DLD1 (cell line): ENCODE data around the gene SPSB3.

Source experiments
- in situ Hi-C: cut with HindIII; loops from 2 replicates; pipeline ENCODE4 v1.10.0; 2017; ENCODE audit warnings: low sequenced_read_pairs

Gene SPSB3

DNA sequence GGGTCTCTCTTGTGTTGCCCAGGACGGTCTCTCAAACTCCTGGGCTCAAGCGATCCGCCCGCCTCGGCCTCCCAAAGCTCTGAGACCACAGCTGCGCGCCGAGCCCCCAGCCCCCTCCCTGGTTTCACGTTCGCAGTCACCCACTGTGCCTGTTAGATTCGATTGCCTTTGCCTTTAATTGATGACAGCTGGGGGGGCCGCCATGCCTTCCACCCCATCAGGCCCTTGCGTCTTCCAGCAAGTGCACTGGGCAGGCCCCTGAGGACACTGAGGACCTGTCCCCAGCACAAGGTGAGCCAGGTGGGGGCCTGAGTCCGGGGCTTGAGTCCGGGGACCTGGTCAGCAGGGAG, 7.9 kb upstream of the SPSB3 start:
- in situ Hi-C loops: no loop called here

DNA sequence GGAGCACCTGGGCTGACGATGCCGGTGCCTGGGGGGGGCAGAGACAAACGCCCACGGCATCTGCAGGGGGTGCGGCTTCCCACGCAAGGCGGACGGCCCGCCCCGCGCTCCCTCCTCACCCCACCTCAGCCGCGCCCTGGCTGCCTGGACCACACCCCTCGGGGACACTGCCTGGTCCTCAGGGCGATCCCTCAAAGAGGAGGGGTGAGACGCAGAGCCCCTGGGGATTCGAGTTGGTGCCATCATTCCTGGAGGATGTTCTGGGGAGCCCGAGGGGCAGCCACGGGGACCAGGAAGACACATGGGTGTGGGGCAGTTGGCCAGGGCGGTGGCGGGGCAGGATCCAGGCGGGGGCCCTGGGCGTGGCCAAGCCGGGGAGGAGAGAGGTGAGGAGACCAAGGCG, 7.3 kb upstream of the SPSB3 start:
- in situ Hi-C loops: no loop called here

DNA sequence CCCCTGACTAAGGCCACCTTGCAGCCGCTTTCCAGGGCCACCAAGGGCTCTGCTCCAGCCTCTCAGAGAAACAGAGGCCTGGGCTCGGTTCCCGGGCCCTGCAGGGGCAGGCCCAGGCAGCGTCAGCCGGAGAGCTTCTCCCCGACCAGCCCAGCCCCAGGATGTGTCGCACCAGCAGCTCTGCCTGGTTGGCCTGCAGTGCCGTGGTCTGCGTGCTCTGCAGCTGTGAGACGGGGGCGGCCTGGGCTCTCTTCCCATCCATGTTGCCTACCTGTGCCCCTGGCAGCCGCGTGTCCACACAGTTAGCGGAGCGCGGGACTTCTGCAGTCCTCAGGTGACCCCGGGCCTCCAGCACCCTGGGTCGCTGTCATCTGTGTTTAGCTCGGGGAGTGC, 6.3 kb upstream of the SPSB3 start:
- in situ Hi-C loops: no loop called here

GRCh38 chr16:1788095-1788707, 5.8 kb upstream of the SPSB3 start:
- in situ Hi-C loops: no loop called here

- in situ Hi-C loops: no loop called here
Observed at GRCh38 chr16:1787322-1788094, 5.1 kb upstream of the SPSB3 start.

GRCh38 chr16:1787056-1787321, 4.6 kb upstream of the SPSB3 start:
- in situ Hi-C loops: no loop called here

- in situ Hi-C loops: no loop called here
Observed at GRCh38 chr16:1786242-1787055, 4.1 kb upstream of the SPSB3 start.

- in situ Hi-C loops: no loop called here
Observed at GRCh38 chr16:1785846-1786170, 3.4 kb upstream of the SPSB3 start.

GRCh38 chr16:1784977-1785845, 2.8 kb upstream of the SPSB3 start:
- in situ Hi-C loops: no loop called here

DNA sequence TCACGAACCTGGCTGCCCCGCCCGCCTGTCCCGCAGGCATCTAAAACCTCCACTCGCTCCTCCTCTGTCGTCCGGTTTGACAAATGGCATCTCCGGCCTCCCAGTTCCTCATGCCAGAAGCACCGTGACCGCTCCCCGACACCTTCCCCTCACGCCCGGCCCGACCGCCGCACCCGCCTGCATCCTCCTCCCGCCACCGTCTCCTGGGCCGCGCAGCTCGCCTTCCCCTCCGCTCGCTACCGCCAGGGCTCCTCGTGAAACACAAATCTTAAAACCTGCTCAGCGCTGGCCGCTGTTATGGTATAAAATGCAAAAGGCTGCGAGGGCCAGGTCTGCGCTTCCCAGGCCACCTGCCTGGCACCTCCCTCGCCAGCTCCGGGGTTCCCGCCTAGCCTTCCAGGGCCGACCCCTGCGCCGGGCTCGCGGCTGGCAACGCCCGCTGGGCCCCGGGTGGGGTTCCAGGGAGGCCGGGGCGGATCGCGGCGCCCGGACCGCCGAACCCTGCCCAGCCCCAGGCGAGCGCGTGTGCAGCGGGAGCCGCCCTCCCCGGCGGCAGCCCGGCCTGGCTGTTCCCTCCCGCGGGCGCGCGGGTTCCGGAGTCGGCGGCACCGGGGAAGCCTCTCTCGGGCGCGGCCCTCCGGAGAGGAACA, 488 bp downstream of the SPSB3 start:
- in situ Hi-C loops: no loop called here

DNA sequence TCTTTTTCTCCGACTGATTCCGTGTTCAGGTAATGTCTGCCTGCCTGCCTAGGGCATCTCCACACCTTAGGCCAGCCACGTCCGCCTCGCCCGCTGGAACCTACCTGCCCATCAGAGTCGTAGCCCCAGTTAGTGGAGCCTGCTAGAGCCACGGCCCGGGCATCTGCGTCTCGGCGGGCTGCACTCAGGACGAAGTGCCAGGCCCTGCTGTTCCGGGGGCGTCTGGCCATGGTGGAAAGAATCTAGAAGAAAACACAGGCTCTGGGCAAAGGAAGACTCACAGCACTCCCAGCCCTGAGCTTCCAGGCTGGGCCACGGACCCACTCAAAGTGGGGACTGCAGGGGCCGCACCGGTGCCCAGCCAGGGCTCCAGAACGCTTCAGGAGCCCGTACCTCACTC, 1.1 kb downstream of the SPSB3 start:
- in situ Hi-C loops: no loop called here

- in situ Hi-C loops: no loop called here
Observed at GRCh38 chr16:1780677-1781072, 1.7 kb downstream of the SPSB3 start.

- in situ Hi-C loops: no loop called here
Observed at GRCh38 chr16:1779741-1780676, 2.4 kb downstream of the SPSB3 start.

DNA sequence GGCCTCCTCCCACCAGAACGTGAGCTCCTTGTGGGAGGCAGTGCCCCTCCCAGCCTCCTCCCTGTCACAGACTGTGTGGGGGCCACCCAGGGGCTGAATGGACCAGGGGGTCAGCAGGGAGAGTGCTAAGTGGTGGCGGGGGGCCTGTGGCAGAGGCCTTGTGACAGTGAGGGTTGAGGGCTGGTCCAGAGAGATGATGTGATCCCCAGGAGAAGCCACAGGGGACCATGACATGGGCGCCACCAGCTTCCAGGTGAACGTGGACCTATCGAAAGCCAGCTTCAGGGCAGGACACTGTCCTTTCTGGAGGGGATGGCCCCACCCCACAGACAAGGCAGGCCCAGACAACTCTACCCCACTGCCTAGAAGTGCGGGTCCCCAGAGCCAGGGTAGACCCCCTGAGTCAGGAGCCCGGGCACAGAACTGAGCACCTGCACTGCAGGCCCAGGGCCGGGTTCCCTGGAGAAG, 3.1 kb downstream of the SPSB3 start:
- in situ Hi-C loops: no loop called here

DNA sequence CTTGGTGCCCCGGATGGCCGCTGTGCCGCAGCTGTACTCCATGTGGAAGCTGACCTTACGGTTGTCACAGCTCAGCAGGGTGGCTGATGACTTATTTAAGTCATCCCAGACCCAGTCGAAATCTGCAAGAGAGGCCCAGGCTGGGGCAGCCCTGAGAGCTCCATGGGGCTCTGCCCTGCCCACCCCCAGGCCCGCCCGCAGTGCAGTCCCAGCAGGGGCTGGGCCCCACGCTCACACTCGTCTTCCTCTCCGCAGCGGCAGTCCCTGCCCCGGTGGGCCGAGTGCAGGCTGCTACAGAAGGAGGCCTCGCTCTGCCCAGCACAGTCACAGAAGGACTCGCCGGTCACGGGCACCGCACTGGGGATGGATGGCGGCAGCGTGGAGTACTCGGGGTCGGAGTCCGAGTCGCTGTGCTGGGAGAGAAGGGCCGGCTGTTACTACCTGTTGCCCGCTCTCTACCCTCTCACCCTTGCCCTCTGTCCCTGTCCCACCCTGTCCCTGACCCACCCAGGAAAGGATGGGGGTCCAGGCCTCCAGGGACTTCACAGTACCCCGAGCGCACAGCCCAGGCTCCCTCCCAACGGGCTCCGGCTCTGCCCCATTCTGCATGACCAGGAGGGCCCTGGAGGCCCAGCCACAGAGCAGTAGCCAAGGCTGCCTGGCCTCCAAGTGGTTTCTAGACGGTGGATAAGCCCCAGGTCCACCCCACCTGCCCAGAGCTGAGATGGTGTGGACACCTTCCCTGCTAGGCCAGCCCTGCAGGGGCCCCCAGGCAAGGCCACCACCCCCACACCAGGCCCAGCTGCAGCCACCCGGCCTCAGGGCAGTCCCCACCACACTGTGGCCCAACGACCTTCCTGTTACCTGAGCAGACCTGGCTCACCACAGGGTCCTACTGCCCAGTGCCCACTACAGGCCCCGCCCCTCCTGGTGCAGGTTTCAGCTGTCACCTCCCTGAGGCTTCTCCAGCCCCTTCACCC, 3.9 kb downstream of the SPSB3 start:
- in situ Hi-C loops: no loop called here

DNA sequence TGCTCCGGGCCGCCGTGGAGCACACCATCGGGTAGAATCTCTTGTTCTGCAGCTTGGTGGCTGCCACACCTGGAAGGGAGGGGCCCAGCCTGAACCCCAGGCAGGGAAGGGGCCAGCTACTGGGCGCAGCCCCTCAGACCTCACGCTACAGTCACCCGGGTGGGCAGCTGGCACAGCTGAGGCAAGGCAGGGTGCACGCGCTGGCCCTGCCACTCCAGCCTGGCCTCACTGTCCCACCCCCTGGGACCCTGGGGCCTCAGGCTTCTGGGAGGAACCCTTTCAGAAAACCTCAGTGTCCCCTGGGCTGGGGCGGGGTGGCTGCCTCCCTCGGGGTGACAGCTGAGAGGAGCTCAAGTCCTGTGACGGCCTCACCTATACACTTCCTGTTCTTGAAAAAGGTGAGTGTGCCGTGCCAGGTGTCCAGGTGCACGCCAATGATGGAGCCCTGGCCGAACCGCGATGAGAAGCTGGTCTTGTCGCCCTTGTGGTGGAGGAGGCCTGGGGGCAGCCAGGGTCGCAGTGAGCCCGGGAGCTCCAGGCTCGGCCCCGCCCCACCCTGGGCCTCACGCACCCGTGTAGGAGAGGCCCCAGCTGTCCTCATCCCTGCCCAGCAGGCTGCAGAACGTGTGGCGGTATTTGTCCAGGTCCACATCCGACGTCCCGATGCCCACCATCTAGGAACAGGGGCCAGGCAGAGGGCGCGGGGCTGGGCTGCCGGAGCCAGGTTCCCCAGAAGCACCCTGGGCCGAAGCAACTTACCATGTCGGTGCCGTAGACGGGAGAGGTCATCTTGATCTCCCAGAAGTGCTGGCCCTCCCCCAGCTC, 4.8 kb downstream of the SPSB3 start:
- in situ Hi-C loops: no loop called here

GRCh38 chr16:1776991-1777374, 5.4 kb downstream of the SPSB3 start:
- in situ Hi-C loops: no loop called here

DNA sequence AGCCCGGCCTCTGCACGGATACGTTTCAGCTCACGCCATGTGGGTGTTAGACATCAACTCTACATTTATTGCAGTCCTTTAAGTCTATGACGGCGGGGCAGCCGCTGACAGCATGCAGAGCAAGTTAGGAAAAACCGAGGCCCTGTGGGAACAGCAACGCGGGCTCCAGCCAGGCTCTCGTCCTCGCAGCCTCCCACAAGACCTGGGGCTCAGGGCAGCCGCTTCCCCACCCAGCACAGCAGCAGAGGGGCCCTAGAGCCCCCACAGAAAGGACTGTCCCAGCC, 5.8 kb downstream of the SPSB3 start:
- in situ Hi-C loops: no loop called here
